SIG-M5 treated with dmso at 0.1 percent for 504 hours (cell line): ENCODE measurements around the gene AKAP6.

Experiments
- DNase-seq: peaks from one replicate; lab custom pipeline; 2025; ENCODE audit not compliant: unreplicated experiment; lab: John Stamatoyannopoulos, UW

Gene AKAP6

DNA sequence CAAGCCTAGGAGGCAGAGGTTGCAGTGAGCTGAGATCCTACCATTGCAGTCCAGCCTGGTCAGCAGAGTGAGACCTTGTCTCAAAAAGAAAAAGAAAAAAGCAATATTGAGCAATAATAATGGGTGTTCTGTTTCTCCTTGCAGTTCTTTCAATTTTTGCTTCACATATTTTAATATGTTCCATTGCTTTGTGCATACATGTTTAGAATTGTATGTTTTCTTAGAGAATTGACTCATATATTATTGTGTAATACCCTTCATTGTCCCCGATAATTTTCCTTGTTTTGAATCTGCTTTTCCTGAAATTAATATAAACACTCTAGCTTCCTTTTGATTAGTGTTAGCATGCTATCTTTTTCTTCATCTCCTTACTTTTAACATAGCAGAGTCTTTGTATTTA, 471.2 kb downstream of the AKAP6 start:
- no peak for DNase-seq

DNA sequence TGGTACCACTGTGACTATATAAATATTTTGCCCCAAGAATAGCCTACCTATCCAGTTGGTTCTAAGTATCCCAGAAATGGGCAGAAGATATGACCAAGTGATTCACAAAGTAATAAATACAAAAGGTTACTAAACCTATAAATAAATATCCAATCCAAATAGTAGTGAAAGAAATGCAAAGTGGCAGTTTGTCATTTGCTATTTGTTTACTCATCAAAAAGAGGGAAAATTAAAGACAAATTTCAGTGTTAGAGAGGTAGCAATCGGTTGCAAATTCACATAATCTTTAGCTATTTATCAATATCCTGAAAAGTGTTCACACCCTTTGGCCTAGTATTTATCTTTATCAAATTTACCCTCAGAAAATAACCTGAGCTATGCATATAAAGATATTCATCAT, 473.2 kb downstream of the AKAP6 start:
- DNase-seq: no peak

DNA sequence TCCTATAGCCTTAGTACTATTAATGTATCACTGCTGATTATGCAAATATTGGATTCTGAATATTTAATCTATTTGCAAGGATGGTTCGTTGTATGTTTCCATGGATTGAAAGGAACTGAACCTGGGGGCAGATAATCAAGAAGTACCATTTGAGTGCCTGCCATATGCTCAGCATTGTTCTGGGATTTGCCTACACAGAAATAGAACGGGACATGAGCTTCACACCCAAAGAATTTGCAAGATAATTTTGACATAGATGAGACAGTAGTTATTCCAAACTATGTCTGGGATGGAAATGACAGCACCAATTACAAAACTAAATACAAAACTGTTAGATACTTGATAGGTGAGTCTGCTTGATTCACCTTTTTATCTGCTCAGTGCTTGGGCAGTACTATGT, 476.9 kb downstream of the AKAP6 start:
- no peak for DNase-seq

DNA sequence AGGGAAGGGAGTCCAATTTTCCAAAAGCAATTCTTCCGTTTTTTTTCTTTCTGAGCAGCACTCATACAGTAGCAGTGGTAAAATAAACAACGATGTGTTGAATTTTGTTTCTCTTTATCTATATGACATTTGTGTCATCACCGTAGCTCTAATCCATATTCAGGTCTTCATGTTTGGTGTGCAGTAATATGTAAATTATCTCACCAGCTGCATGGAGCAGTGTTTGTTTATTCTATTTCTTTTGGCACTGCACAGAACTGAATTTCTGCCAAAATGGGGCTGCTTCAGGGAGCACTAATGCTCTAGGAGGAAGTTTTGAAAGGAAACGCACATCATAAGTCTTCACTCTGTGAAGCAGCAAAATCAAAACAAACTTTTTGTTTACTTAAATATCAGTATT, 479.5 kb downstream of the AKAP6 start:
- no peak for DNase-seq

DNA sequence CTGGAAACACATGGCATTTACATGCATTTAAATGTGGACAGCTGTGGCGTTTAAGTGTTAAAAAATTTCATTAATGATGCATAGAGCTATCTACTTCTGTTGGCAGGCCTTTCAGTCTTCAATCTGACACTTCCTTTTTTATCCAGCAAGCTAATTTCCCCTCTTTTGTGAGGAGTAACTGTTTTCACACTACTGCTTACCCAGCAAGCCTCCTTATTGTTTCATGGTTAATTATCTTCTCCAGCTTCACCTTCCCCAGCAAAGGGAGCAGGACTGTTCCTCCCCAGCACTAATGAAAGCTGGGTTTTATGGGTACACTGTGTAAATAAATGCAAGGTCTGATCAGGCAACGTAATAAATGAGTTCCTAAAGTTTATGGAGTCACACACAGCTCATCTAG, 480.2 kb downstream of the AKAP6 start:
- DNase-seq: no peak

DNA sequence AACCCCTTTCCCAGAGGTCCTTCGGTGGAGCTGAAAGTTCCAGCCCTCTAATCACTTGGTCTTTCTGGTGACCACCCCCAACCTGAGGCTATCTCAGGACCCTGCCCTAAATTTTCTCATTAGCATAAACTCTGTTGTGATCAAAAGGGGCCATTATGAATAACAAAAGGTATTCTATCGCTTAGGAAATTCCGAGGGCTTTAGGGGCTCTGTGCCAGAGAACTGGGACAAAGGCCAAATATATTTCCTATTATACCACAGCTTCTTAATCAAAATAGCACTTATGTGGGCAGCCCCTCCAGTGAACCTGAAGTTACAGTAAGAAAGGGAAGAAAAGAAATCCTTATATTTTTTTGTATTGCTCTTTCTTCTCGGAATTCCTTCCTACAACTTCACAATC, 484.3 kb downstream of the AKAP6 start:
- no peak for DNase-seq

DNA sequence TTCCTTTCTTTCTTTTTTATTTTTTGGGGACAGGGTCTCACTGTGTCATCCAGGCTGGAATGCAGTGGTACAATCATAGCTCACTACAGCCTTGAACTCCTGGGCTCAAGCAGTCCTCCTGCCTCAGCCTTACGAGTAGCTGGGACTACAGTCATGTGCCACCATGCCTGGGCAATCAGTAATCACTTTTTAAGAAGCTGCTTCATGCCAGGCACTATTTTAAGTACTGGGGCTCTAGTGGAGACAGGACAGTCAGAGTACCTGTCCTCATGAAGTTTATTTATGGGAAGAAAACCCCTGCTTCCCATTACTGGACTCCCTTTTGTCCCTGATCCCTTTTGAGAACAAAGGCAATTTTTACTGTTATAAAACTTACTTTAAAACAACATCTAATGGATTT, 485.6 kb downstream of the AKAP6 start:
- DNase-seq: no peak

DNA sequence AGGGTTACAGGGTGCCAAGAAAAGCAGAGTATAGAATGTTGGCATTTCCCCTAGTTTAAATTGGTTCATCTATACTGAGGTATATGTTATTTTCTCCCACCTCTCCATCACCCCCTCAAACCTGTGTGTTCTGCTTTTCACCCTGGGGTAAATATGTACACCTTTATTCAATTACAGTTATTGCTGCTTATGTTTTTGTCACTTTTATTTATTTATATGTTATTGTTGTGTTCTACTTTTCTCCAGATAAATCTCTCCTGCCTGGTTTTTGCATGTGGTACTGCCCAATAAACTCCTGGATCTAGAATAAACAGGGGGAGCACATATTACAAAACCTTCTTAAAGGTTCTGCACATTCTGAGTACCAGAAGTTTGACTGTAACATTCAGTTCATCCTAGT, 487.5 kb downstream of the AKAP6 start:
- no peak for DNase-seq

DNA sequence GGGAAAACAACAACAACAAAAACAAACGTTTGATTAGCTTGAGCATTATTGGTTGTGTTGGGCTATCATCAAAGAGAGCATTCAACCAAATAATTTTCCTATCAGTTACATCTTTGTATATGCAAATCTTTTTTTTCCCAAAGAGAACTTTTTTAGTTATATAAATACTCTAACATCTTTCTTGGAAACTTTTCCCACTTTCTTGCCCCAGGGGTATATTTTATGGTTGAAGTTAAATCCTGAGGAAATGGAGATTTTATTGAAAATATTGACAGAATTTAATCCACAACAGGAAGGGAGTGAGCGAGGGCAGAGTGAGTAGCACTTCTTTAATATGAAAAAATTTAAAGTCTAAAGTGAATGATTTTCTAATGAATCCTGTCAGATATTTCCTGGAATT, 488.7 kb downstream of the AKAP6 start:
- no peak for DNase-seq

DNA sequence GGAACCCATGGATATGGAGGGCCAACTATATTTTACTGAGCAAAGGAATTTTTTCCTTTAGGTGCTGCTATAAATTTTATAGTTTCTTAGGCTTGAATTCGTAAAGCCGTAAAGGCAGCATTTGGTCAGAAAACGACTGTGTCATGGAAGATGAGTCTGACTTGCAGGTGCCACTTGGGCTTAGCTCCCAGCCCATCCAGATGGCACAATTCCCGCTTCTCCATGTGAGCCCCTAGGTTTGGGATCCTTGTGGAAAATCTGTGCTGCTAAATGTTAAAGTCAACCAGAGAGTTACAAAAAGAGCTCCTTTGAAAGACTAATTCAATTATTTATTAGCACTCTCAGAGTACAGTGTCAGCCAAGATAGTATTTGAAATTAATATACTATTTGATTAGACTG, 489.5 kb downstream of the AKAP6 start:
- no peak for DNase-seq

DNA sequence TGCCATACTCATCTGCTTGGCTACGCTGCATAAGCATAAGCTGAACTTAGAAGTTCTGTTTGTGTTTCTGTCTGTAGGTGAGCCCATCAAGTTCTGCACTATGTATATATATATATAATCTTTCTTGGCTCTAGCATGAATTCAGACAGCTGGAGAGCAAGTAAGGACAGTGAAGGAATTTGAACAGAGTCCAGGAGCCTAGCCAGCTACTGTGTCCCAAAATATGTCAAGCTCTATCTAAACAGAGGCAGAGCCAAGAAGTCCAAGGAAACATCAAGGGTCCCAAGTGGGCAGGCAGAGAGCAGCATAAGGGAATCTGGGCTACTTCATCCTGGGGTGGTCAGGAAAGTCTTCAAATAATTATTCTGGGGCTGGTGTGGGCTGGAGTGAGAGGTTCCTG, 491.1 kb downstream of the AKAP6 start:
- DNase-seq: no peak

DNA sequence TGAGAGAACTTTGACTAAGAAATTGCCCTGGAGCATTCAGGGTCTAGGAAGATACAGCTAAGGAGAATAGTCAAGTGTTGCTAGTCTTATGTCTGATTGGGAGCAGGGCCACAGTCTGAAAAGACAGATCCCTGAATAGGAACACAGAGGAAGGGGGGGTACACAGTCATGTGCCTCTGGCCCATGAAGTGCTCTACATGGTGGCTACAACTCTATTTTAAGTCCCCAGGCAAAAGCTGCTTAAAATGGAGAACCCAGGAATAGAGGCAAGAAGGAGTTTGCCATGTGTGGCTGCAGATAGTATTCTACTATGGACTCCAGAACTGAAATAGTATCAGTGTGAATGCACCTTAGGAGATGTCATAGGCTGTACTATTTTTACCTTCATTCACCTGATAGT, 491.6 kb downstream of the AKAP6 start:
- DNase-seq: no peak

DNA sequence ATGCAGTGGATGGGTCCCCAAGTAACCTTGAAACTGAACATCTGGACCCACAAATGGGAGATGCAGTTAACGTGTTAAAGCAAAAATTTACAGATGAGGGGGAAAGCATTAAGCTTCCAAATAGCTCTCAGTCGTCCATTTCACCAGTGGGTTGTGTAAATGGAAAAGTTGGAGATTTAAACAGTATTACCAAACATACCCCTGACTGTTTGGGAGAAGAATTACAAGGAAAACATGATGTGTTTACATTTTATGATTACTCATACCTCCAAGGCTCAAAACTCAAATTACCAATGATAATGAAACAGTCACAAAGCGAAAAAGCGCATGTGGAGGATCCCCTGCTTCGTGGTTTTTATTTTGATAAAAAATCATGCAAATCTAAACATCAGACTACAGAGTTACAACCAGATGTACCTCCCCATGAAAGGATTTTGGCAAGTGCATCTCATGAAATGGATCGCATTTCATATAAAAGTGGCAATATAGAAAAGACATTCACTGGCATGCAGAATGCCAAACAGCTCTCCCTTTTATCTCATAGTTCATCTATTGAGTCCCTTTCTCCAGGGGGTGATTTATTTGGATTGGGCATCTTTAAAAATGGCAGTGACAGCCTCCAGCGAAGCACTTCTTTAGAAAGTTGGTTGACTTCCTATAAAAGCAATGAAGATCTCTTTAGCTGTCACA, 493.0 kb downstream of the AKAP6 start:
- no peak for DNase-seq

DNA sequence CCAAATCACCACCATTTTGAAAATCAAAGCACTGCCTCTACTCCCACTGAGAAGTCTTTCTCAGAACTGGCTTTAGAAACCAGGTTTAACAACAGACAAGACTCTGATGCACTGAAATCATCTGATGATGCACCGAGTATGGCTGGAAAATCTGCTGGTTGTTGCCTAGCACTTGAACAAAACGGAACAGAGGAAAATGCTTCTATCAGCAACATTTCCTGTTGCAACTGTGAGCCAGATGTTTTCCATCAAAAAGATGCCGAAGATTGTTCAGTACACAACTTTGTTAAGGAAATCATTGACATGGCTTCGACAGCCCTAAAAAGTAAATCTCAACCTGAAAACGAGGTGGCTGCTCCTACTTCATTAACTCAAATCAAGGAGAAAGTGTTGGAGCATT, 494.6 kb downstream of the AKAP6 start:
- DNase-seq: no peak

DNA sequence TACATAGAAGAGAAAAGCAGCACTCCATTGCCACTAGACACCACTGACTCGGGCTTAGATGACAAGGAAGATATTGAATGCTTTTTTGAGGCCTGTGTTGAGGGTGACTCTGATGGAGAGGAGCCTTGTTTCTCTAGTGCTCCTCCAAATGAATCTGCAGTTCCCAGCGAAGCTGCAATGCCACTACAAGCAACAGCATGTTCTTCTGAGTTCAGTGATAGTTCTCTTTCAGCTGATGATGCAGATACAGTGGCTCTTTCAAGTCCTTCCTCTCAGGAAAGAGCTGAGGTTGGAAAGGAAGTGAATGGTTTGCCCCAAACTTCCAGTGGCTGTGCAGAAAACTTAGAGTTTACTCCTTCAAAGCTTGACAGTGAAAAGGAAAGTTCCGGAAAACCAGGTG, 495.1 kb downstream of the AKAP6 start:
- DNase-seq: no peak

DNA sequence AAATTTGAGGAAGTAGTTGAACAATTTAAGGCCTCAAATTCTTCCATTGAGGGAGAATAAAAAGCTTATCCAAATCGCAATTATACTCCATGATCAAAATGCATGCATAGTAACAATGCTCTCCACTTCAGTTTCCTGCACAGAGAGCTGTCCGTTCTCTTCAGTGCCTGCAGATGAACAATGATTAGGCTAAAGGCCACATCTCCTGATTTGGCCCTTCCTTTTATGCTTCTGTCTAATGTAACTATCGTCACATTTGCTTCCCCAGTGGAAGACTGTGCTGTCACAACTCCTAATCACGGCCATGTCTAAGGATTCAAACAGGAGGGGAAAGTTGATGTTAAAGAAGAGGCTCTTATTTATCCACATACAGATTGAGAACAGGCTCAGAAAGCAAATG, 496.0 kb downstream of the AKAP6 start:
- no peak for DNase-seq

DNA sequence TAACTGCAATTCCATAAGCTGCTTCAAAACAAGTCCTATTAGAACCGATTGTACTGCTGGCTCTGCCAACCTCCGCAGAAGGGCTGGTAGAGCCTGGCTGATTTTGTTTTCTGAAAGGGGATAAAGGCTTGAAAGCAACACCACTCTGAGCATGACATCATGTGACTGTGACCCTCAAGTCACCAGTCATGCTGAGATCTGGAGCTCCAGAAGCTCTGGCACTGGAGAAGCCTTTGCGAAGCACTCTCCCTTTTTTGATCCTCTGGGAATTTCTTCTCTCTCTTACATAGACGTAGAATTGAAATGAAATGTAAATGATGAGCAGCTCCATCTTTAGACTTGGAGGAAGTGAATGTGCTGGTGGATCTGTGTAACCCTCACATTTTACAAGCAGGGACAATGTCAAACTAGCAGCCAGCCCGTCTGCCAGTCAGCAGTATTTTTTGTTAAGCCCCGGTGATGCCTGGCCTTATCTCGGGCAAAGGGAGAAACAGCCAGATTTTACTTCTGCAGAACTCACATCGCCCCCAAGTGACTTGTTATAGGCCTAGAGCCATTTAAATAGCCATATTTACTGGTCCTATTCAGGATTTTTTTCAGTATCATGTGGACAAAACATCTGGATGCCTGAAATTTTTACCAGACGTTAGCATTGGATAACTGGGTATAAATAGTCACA, 497.4 kb downstream of the AKAP6 start:
- no peak for DNase-seq

DNA sequence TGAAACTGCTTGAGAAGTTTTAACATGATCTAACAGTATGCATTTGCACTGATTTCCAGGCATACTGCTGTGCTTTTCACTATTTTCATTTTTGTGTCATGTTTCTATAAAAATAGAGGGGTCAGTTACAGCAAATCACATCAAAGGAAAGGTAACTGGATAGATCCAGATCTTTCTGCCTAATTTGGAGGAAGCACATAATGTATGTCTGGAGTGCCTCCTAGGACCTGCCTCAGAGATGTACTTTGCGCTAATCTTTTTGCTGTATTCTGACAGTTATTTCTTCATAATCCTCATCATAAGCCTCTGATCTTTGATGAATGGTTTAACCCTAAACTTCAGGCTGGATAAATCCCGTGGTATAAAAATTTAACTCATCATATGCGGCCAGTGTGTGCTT, 498.4 kb downstream of the AKAP6 start:
- DNase-seq: no peak

DNA sequence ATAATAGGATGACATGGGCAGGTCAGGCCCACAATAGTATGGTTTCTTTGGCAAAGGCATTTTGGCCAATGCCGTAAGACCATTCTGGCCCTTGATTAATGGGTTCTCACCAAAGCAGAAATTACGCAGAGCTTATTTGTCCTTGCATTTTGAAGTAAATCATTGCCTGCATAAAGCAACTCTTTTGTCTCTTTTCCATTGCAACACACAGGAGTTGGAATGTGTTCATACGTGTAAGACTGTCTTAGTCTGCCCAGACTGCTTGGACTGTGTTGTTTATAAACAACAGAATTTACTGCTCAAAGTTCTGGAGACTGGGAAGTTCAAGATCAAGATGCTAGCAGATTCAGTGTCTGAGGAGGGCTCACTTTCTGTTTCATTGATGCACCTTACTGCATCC, 506.8 kb downstream of the AKAP6 start:
- DNase-seq: no peak

DNA sequence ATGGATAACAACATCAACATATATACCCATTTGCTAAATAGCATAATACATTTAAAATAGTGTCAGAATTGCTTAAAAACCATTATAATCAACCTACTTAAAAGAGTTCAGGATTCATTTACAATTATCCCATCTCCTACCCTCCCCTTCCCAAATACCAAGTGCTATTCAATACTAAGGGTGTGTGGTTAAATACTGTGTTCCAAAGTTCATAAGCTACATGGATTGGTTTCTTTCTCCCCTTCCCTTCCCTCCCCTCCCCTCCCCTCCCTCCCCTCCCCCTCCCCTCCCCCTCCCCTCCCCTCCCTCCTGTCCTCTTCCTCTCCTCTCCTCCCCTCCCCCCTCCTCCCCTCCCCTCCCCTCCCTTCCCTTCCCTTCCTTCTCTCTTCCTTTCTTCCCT, 512.6 kb downstream of the AKAP6 start:
- DNase-seq: no peak

DNA sequence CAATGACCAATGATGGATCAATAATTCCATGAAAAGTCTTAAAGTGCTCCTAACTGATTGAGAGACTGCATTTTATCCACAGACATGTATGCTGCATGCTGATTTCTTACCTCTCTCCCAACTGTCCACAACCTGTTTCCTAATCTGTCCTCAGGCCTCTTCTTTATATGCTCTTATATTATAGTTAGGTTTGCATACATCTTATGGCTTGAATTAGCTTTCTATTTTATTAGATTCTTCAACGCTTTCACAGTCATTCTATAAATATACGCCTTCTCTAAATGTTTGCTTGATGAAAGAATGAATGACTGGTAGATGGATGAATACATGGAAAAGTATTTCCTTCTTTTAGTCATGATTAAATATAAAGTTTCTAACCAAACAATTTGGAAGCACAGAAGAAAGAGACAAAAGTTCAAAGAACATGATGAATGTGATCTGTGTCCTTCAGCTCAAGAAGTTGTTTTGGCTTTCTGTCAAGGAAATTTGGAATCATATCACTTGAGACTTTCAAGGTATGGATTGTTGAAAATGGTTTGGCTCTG, 517.8 kb downstream of the AKAP6 start:
- DNase-seq: no peak

DNA sequence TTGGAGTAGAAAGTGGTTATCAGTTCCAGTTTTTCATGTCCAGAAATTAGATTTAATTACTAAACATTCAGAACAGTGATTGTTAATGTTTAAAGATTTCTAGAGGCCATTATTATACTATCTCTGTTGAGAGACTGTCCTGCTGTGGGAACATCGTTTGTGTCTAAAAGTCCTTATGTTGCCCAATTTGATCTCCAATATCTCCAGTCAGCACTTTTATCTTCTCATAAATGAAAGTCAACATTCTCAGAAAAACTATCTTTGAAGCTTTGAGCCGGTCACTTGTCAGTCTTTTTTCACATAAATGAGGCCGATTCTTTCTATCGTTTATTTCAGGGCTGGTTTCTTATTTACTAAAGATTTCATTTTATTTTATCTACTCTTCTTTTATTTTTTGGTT, 518.8 kb downstream of the AKAP6 start:
- no peak for DNase-seq

DNA sequence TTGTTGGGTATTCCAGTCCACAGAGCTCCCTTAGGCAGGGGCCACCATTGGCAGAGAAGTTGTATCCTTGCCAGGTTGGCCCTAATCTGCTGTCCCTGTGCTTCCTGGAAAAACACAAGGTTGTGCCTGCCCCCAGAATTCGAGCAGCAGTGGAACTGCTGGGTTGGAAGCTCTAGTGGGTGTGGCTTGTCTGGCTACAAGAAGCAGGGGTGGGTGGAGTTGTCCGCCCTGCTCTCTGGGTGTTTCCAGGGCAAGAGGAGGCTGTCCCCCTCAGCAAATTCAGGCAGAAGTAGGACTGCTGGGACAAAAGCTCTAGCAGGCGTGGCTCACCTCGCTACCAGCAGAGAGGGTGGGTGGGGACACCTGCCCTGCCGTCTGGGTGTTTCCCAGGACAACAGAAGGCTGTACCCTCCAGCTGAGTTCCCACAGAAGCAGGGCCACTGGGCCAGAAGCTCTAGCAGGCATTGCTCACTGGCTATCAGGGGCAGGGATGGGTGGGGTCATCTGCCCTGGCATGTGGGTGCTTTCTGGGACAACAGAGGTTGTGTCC, 536.8 kb downstream of the AKAP6 start:
- DNase-seq: no peak
